Stimulated activated CD4-positive, alpha-beta T cell treated with anti-CD3 and anti-CD28 coated beads, Interleukin-15, amount 100 ng/mL, for 48 hours (primary cell): ENCODE data around the gene OR51S1.
"Not testable (repeated sequence)": the region's sequence is repeated elsewhere in the genome, so short reads cannot be mapped to it uniquely, and the experiment has no call there.

Source experiments
- DNase-seq, 2 donors: peaks; one replicate each; pipeline ENCODE4 v3.0.0-alpha.2; 2020; ENCODE audit warnings: low read depth in 2 of 2

The OR51S1 gene

GRCh38 chr11:4808476-4808875, 40.5 kb downstream of the OR51S1 start:
- DNase-seq = no peak

- no peak for DNase-seq
These were observed 44.7 kb downstream of the OR51S1 start, which contains the start of gene OR52R1 for GRCh38 chr11:4804280-4804679. OR52R1 (minus strand) TSS chr11:4804380; CDS start chr11:4804380, 0 bp downstream.

- DNase-seq = not testable (repeated sequence)
These were observed 47.7 kb downstream of the OR51S1 start for GRCh38 chr11:4801316-4801715.

- DNase-seq = no peak
These were observed 50.4 kb downstream of the OR51S1 start for GRCh38 chr11:4798427-4799183.
